Stimulated activated CD4-positive, alpha-beta T cell treated with anti-CD3 and anti-CD28 coated beads, Interleukin-15, amount 100 ng/mL, for 48 hours (primary cell): ENCODE results near the gene AMD1.

Experiments used
- DNase-seq, 2 donors: peaks; one replicate each; pipeline ENCODE4 v3.0.0-alpha.2; 2020; ENCODE audit warnings: low read depth in 2 of 2

AMD1 gene

DNA sequence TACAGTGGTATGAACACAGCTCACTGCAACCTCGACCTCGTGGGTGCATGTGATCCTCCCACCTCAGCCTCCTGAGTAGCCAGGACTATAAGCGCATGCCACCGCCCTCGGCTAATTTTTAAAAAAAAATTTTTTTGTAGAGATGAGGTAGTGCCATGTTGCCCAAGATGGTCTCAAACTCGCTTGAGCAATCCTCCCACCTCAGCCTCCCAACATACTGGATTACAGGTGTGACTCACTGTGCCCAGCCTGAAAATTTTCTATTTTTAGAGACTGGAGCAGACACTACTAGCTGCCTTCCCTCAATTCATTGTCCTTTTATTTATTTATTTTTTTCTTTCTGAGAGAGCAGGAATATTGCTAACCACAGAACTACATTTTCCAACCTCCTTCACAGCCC, 63.6 kb downstream of the AMD1 start:
- DNase-seq: no peak

DNA sequence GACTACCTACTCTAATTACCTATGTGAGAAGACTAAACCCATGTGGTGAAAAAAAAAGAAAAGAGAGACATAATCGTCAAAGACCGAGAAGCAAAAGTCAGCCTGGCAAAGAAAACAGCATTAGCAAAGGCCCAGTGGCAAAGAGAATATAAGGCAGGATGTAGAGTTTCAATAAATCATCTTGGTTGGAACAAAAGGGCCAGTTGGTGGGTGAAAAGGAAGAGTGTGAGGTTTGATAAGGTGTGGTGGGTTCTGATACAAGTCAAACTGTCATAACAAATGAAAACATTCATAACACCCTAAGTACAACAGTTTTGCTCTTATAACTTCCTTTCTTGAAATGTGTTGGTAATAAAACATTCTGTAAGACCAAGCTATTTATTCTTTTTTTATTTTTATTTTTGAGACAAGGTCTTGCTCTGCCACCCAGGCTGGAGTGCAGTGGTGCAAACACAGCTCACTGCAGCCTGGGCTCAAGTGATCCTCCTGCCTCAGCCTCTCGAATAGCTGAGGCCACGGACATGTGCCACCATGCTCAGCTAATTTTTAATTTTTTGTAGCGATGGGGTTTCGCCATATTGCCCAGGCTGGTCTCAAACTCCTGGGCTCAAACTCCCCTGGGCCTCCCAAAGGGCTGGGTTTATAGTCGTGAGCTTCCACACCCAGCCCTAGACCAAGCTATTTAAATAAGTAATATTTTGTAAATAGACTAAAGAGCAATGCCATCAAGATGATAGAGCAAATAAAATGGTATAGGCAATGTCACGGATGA, 65.0 kb downstream of the AMD1 start:
- no peak for DNase-seq

DNA sequence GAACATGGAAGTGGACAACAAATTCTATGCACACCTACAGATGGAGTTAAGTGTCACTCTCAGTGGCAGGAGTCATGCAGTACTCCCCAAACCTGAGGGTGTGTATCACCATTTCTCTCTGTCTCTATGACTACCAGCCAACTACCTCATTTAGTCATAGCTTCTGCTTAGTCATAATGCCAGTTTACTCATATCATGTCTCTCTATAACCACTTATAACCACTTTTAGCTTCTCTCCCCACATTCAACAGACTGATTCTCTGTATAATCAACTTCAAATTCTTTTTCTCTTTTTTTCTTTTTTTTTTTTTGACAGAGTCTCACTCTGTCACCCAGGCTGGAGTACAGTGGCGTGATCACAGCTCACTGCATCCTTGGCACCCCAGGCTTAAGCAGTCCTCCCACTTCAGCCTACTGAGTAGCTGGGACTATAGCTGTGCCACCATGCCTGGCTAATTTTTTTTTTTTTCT, 70.1 kb downstream of the AMD1 start:
- peak; percentile 25 to 31 for DNase-seq
